Measurements from ENCODE around the gene KCNJ16.

KCNJ16 gene

DNA sequence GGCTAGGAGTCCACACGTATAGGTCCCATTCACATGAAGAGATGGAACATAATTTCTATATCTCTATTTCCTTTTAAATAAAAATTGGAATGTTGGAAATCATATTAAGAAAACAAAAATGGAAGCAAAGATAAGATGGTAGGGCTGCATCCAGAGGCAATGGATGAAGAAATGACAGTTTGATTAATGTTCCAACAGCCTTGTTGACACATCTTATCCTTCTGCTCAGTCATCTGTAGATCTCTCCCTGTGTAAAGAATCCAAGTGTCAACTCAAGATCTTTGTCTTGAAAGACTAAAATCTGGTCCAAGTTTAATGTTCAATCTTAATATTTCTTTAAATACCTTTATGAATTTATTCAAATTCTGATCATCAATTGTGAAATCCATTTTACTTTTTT, 86.5 kb downstream of the KCNJ16 start:
- TF ChIP-seq, protein P1, sequence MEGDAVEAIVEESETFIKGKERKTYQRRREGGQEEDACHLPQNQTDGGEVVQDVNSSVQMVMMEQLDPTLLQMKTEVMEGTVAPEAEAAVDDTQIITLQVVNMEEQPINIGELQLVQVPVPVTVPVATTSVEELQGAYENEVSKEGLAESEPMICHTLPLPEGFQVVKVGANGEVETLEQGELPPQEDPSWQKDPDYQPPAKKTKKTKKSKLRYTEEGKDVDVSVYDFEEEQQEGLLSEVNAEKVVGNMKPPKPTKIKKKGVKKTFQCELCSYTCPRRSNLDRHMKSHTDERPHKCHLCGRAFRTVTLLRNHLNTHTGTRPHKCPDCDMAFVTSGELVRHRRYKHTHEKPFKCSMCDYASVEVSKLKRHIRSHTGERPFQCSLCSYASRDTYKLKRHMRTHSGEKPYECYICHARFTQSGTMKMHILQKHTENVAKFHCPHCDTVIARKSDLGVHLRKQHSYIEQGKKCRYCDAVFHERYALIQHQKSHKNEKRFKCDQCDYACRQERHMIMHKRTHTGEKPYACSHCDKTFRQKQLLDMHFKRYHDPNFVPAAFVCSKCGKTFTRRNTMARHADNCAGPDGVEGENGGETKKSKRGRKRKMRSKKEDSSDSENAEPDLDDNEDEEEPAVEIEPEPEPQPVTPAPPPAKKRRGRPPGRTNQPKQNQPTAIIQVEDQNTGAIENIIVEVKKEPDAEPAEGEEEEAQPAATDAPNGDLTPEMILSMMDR (IDR thresholded peaks at IDR 0.05; ENCODE audit: low read depth, low read length, poor library complexity, severe bottlenecking): no peak
- TF ChIP-seq EZH2phosphoT487 (IDR thresholded peaks at IDR 0.05; ENCODE audit: borderline replicate concordance, low read length): no peak
- no peaks in the 10 kb centered on the region for H3K79me2 ChIP-seq (ENCODE audit: control insufficient read depth, low read length)
- no peaks in the 10 kb centered on the region for H3K9me3 ChIP-seq (ENCODE audit: control insufficient read depth, insufficient read depth, low read length)
- H3K9me2 ChIP-seq (replicated peaks; ENCODE audit: control insufficient read depth, low read length): no peaks in the 10 kb centered on the region
- no peak overlapping the region for H3K27ac ChIP-seq (ENCODE audit: low read depth, low read length)
- H4K20me1 ChIP-seq (ENCODE audit: control insufficient read depth, insufficient read depth, low read depth, low read length): no peaks in the 10 kb centered on the region
- H3K4me2 ChIP-seq (ENCODE audit: low read length): no peak overlapping the region
- no peaks in the 10 kb centered on the region for H3F3A ChIP-seq (ENCODE audit: control insufficient read depth, insufficient read depth)
- H3K36me3 ChIP-seq (ENCODE audit: control insufficient read depth, low read length): no peaks in the 10 kb centered on the region
- H3K27me3 ChIP-seq (ENCODE audit: control insufficient read depth, low read length): no peaks in the 10 kb centered on the region; the same call in 1 of the 2 replicates
- 0 out of 2 replicates have a peak, but pooled peaks cover 3% of the 10 kb centered on the region for H3K4me1 ChIP-seq (ENCODE audit: control insufficient read depth, low read length)
- H3K4me3 ChIP-seq (ENCODE audit: low read length): no peak overlapping the region

DNA sequence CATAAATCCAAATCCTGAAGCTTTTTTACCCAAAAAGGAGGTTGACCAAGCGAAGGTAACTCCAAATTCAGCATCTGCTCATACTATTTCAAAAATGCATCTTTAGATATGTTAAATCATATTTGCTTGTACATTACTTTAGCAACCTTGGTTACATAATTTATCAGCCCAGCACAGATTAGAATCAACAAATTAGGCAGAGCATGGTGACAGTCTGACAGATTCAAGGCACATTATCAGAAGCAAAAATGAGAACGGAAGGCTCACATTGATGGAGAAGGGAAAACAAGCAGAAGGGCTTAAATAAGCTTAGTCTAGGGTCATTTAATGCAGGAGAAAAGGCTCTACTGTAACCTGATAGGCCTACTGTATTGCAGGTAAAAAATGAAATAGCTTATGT, 90.4 kb downstream of the KCNJ16 start:
- no peak overlapping the region for H3K4me3 ChIP-seq (ENCODE audit: low read length)
- H3K79me2 ChIP-seq (ENCODE audit: control insufficient read depth, low read length): no peaks in the 10 kb centered on the region
- H4K20me1 ChIP-seq (ENCODE audit: control insufficient read depth, insufficient read depth, low read depth, low read length): no peaks in the 10 kb centered on the region
- no peaks in the 10 kb centered on the region for H3K9me3 ChIP-seq (ENCODE audit: control insufficient read depth, insufficient read depth, low read length)
- no peaks in the 10 kb centered on the region for H3K9me2 ChIP-seq (replicated peaks; ENCODE audit: control insufficient read depth, low read length)
- peaks cover 21% of the 10 kb centered on the region for H3K27me3 ChIP-seq (ENCODE audit: control insufficient read depth, low read length)
- no peaks in the 10 kb centered on the region for H3F3A ChIP-seq (ENCODE audit: control insufficient read depth, insufficient read depth)
- H3K4me2 ChIP-seq (ENCODE audit: low read length): no peak overlapping the region
- H3K27ac ChIP-seq (ENCODE audit: low read depth, low read length): no peak overlapping the region
- no peak for TF ChIP-seq EZH2phosphoT487 (IDR thresholded peaks at IDR 0.05; ENCODE audit: borderline replicate concordance, low read length)
- TF ChIP-seq, protein P1 (IDR thresholded peaks at IDR 0.05; ENCODE audit: low read depth, low read length, poor library complexity, severe bottlenecking): no peak
- no peaks in the 10 kb centered on the region for H3K36me3 ChIP-seq (ENCODE audit: control insufficient read depth, low read length)
- H3K4me1 ChIP-seq (ENCODE audit: control insufficient read depth, low read length): peaks cover 21% of the 10 kb centered on the region

DNA sequence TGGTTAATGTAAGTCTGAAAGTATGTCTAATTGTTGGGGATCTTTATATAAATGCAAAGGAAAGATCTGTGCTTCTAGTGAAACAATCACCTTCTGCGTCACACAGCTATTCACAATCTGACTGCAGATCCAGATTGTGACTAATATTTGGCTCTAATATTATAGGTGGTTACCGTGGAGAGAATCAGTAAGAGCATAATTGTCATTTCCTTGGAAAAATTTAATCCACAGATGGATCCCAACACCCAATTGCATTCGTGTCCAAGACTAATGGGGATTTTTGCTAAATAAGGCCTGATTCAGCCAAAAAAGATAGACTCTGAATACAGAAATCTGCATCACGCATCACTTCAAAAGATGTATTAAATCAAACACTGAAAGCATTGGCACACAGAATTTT, 91.6 kb downstream of the KCNJ16 start:
- Histone ChIP-seq H3K9me3 (ENCODE audit: control insufficient read depth, insufficient read depth, low read length) (no peaks in the 10 kb centered on the region), H3K9me2 (replicated peaks; ENCODE audit: control insufficient read depth, low read length) (no peaks in the 10 kb centered on the region)
- no peak for TF ChIP-seq EZH2phosphoT487 (IDR thresholded peaks at IDR 0.05; ENCODE audit: borderline replicate concordance, low read length)
- TF ChIP-seq, protein P1 (IDR thresholded peaks at IDR 0.05; ENCODE audit: low read depth, low read length, poor library complexity, severe bottlenecking): no peak

More for the DNA sequence above, 91.6 kb downstream of the KCNJ16 start:
- H3K4me1 ChIP-seq (ENCODE audit: control insufficient read depth, low read length): peaks cover 21% of the 10 kb centered on the region
- no peaks in the 10 kb centered on the region for H4K20me1 ChIP-seq (ENCODE audit: control insufficient read depth, insufficient read depth, low read depth, low read length)
- no peak overlapping the region for H3K27ac ChIP-seq (ENCODE audit: low read depth, low read length)
- H3K4me3 ChIP-seq (ENCODE audit: low read length): no peak overlapping the region
- H3K27me3 ChIP-seq (ENCODE audit: control insufficient read depth, low read length): peaks cover 24% of the 10 kb centered on the region
- no peaks in the 10 kb centered on the region for H3K36me3 ChIP-seq (ENCODE audit: control insufficient read depth, low read length)
- H3F3A ChIP-seq (ENCODE audit: control insufficient read depth, insufficient read depth): no peaks in the 10 kb centered on the region
- no peak overlapping the region for H3K4me2 ChIP-seq (ENCODE audit: low read length)
- H3K79me2 ChIP-seq (ENCODE audit: control insufficient read depth, low read length): no peaks in the 10 kb centered on the region
